HG03108 (cell line): ENCODE measurements around the gene SRRD.
"Not testable (repeated sequence)": the region's sequence is repeated elsewhere in the genome, so short reads cannot be mapped to it uniquely, and the experiment has no call there.

ENCODE experiments used
- ATAC-seq: cut with Tn5 transposase; IDR thresholded peaks from one replicate; pipeline ENCODE4 v1.9.1; 2021; ENCODE audit warnings: moderate library complexity; ENCODE audit not compliant: unreplicated experiment

The SRRD gene

DNA sequence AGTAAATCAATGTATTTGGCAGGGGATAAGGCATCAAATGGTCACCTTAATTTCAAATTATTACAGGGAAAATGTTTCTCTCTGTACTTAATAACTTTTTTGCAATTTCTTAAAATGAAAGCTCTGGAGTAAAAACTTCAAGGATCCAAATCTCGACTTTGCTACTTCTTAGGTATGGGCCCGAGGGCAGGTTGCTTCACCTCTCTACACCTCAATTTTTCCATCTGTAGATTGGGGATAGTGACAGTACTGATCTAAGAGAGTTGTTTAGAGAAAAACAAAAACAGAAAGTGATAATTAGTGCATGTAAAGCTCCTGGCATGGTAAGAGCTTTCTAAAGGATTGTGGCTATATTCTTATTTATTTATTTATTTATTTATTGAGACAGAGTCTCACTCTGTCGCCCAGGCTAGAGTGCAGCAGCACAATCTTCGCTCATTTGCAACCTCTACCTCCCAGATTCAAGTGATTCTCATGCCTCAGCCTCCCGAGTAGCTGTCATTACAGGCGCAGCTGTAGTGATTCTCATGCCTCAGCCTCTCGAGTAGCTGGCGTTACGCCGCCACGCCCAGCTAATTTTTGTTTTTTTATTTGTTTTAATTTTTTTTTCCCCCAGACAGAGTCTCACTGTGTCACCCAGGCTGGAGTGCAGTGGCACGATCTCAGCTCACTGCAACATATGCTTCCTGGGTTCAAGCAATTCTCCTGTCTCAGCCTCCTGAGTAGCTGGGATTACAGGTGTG lies 30.9 kb downstream of the SRRD start:
- ATAC-seq: no peak

GRCh38 chr22:26515931-26516330 lies 32.3 kb downstream of the SRRD start:
- ATAC-seq: no peak

- no peak for ATAC-seq
Measured at GRCh38 chr22:26516503-26516902, 32.8 kb downstream of the SRRD start.

GRCh38 chr22:26517429-26517828 lies 33.8 kb downstream of the SRRD start:
- ATAC-seq: no peak

DNA sequence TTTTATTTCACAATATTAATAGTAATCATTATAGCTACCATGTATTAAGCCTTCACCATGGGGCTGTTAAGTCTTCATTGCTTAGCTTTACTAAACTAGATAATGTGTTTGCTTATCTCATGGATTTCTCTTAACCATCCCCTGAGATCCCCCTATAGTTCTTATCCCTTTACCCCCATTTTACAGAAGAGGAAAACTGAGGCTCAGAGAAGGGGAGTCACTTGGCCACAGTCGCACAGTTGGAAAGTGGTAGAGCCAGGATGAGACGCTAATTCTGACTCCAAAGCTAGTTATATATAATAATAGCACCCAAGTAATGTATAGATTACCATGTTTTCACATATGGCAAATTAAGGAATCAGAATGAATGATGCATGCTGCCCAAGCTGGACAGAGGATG lies 38.3 kb downstream of the SRRD start:
- ATAC-seq: no peak

GRCh38 chr22:26522592-26522991 lies 38.9 kb downstream of the SRRD start:
- ATAC-seq: no peak

DNA sequence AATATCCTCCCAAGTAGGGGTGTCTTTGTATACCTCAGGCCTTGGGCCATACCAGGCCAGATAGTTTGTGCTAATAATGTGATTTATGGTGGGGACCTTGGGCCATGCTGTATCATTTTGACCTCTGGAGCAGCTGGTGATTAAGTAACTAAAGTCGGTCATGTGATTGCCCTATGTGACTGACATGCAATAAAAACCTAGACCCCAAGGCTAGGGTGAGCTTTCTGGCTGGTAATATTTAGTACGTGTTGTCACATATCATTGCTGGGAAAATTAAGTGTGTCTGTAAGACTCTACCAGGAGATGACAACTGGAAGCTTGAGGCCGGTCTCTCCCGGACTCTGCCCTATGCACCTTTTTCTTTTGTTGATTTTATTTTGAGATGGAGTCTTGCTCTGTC lies 41.2 kb downstream of the SRRD start:
- no peak for ATAC-seq

DNA sequence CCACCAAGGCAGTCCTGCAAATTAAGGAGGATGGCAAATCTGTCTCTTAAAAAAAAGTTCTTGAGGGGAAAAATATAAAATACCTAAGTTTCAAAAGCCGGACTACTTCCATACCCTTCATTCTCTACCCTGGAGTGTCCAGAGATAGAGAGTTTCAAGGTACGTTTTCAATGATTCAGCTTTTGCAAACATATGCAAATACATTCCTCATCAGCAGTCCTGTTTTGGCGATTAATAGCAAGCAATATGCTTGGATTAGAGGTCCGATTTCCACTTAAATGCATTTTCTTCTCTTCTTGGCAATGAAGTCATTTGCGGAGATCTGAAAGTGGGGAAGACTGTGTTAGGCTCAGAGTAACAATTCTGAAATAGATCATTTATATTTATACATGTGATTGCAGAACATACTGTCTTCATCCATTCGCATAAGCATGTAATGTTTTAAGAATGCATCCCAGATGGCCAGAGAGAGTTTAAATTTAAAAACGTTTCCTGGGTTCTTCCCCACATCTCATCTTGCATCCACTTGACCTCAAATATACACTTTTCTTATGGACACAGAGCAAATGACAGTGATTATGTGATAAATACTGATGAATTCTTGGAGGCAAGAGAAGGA lies 42.4 kb downstream of the SRRD start:
- ATAC-seq: no peak

- no peak for ATAC-seq
Measured at GRCh38 chr22:26527167-26527566, 43.5 kb downstream of the SRRD start.

DNA sequence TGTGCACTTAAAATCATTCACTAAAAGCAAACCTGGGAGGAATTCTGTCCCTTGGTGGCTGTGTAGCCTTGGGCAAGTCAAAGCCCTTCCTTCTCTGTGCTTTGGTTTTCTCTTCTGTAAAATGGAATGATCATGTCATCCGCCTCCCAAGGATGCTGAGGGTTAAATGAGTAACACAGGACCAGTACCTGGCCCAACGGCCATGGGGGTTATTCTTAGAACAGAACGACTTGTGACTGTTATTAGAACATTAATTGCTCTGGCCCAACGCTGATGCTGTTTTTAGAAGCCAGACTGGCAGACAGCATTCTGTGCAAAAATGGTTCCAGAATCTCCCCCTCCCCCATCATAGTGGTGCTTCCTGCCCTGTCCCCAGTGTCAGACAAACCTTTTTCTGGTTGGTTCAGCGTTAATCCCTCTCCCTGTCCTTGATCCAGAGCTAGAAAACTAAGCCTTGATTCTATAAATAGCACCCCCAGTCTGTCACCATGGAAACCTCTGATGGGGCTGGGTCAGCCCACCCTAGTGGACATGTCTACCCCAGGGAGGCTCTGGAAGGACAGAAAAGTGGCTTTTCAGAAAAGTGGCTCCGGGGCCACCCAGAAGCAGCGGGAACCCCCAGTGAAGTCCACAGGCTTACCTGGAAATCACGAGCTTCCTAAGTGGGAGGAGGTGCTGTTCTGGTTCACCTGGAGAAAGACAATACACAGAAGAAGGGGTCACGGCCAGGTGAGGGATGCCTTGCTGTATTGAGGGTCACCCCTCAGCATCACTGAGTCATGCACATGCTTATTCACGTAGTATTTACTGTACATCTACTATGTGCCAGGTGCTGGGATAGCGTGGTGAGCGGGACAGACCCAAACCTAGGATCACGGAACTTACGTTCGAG lies 44.1 kb downstream of the SRRD start:
- ATAC-seq: no peak

DNA sequence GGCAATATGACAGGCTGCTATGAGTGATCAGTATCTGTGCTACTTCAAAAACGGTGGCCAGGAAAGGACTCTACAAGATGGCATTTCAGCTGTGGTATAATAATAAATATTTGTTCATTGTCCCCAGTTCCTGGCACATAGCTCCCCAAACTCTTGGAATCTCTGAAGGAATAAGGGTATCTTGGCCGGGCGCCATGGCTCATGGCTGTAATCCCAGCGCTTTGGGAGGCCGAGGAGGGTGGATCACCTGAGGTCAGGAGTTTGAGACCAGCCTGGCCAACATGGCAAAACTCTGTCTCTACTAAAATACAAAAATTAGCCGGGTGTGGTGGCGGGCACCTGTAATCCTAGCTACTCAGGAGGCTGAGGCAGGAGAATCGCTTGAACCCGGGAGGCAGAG lies 44.8 kb downstream of the SRRD start:
- not testable (repeated sequence) for ATAC-seq

- no peak for ATAC-seq
Measured at GRCh38 chr22:26529345-26529744, 45.7 kb downstream of the SRRD start.

DNA sequence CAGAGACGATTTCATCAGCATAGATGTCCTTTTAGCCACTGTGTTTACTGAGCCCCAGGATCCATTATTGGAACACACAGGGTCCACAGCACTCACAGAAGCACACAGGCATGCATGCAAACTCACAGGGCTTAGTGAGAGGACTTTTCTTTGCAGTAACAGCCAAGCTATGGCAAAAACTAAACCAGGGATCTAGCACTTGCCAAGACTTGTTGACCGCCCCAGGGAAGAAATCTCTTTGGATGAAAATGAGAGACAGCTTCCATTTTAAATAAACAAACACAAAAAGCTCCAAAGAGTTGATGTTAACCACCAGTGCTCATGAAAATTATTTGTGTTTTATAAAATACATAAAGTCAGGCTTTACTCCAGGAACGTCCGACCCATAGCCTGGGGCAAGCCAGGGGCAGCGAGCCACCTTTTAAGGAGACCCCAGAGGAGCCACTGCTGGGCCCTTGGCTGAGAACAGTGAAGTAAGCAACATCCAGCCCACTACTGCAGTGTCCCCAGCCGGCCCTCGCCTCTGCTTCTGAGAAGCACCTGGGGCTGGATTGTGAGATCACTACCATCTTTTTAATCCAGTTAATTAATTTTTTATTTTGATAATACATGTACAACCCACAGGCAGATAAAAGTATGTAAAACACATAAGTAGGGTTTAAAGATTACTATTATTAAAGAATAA lies 50.6 kb downstream of the SRRD start:
- ATAC-seq: no peak

- ATAC-seq: no peak
Measured at GRCh38 chr22:26534874-26535602, 51.4 kb downstream of the SRRD start.

GRCh38 chr22:26535603-26535908 lies 51.9 kb downstream of the SRRD start:
- ATAC-seq: no peak

DNA sequence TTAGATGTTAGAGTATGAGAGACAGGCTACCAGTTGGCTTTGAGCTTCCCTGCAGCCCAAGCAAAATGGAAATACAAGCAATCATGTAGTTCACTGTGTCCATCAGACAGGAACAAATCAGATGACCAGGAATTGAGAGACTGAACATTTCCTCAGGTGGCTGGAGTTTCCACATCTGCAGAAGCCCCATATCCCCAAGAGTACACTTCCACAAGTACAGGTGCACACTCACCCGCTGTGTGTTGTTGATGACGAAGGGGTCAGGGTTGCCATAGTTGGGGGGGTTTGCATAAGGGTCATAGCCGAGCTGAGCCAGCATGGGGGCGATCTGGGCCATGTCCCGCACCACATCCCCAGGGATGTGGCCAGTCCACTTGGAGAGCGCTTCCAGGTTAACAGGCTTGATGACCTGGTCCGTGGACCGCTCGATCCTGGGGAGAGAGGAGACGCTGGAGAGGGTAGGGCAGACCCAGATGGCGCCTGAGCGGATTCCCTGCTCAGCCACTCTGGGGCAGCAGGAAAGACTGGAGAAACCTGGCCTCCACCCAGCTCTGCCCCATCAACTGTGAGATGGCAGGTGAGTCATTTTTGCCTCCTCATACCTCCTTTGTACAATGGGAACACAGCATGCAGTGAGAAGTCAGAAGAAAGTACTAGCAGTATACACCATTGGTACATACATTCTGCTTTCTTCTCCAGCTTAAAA lies 52.5 kb downstream of the SRRD start:
- no peak for ATAC-seq

- no peak for ATAC-seq
Measured at GRCh38 chr22:26536762-26537134, 53.1 kb downstream of the SRRD start.

DNA sequence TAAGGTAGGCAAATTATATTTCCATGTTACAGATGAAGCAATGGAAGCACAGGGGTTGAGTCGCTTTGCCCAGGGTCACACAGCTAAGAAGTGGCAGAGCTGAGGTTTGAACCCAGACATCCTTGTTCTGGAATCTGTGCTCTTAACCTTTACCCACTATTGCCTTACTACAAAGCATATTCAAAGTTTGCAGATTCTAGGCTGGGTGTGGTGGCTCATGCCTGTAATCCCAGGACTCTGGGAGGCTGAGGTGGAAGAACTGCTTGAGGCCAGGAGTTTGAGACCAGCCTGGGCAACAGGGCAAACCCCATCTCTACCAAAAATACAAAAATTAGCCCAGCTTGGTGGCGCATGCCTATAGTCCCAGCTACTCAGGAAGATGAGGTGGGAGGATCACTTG lies 56.4 kb downstream of the SRRD start:
- ATAC-seq: no peak

GRCh38 chr22:26541167-26541819 lies 57.6 kb downstream of the SRRD start:
- ATAC-seq: no peak

DNA sequence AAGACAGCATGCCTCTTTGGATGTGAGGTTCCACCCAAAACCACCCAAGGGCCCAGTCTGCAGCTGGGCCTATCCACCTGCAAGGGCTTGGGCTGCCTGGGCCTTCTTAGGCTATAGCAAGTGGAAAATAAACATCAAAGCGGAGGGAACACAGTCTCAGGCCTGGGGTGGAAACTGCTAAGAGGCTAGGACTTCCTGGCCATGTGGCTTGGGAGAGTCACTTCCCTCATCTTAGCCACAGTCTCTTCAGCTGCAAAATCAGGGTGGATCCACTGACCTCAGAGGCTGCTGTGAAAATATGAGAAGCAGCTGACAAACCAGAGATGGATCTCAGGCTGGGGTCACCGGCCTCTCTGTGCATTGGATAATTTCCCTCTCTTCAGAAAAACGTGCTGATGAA lies 59.2 kb downstream of the SRRD start:
- no peak for ATAC-seq
